ENCODE data around the gene CD80.

Gene CD80

DNA sequence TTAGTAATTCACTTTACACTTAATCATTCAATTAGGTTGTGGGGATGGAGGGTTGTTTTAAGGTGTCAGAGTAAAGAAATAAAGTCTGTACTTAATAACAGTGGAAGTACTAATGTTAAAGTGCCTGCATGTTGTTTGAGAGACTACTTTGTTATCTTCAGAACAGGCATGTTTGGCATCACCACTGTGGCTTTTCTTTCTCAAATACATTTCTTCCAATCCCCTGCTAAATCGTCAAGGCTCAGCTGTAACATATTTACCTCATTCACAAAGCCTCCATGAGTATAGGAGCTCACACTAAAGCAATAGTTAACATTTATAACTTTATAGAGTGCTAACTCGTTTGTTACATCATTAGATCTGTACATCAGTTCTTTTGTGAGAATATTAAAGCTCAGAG, 58.5 kb downstream of the CD80 start:
- intact Hi-C loops (cut with DNase I), result no loop called here
- DNase-seq, result no peak

GRCh38 chr3:119500265-119500664, 59.1 kb downstream of the CD80 start:
- intact Hi-C loops (cut with DNase I), result no loop called here

DNA sequence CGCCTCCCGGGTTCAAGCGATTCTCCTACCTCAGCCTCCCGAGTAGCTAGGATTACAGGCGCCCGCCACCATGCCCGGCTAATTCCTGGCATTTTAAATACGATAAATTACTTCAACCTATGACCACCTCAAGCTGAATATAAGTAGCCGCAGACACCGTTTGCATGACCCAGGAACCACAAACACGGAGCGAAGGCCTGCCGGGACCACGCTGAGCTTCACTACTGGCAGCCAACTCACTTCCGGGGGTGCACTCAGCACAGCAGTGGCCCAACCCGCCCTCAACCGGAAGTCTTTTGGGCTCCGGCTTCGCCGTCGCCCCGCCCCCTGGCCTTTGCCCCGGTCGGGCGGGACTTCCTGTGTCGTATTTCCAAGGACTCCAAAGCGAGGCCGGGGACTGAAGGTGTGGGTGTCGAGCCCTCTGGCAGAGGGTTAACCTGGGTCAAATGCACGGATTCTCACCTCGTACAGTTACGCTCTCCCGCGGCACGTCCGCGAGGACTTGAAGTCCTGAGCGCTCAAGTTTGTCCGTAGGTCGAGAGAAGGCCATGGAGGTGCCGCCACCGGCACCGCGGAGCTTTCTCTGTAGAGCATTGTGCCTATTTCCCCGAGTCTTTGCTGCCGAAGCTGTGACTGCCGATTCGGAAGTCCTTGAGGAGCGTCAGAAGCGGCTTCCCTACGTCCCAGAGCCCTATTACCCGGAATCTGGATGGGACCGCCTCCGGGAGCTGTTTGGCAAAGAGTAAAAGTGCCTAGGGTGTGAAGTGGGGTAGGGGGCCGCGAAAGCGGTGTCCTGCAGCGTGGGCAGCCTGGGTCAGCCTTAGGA, 61.0 kb downstream of the CD80 start, which contains the start of gene TIMMDC1:
TSS of gene TIMMDC1 (plus strand) at position 362 of the 826 bp plus-strand sequence. CDS start at position 549, 187 bp downstream.
- peak; percentile 97 to 100 (median 99) for DNase-seq
- intact Hi-C loops (cut with DNase I), result loop anchor here (1.0 kb wide), 2 partner anchors 35 to 179 kb away; partner anchors contain the start of genes COX17 and TMEM39A

More at GRCh38 chr3:119500265-119500664, 59.1 kb downstream of the CD80 start:
- no peak for DNase-seq

DNA sequence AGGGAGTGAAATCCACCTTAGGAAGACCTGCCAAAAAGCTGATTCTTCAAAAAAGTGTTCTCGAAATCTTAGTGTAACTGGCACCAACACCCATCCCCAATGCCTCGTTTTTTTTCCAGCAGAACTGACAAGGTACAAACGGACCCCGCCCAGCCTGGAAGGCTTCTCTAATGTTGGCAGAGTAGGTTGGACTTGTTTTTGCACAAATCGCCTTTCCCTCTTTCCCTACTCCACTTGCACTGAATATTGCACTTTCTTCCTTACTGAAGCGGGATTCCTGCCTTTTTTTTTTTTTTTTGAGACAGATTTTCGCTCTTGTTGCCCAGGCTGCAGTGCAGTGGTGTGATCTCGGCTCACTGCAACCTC, 61.6 kb downstream of the CD80 start:
- intact Hi-C loops (cut with DNase I), result loop anchor here (1.0 to 2.0 kb wide), 3 partner anchors 29 to 179 kb away; partner anchors contain the start of genes COX17, POGLUT1 and TMEM39A
- DNase-seq, result peak in 5 of 10 donors; percentile 9 to 67 (median 14)

GRCh38 chr3:119494597-119494996, 64.8 kb downstream of the CD80 start:
- DNase-seq, result no peak
- intact Hi-C loops (cut with DNase I), result no loop called here

GRCh38 chr3:119492810-119493209, 66.6 kb downstream of the CD80 start:
- no peak for DNase-seq
- intact Hi-C loops (cut with DNase I), result no loop called here

DNA sequence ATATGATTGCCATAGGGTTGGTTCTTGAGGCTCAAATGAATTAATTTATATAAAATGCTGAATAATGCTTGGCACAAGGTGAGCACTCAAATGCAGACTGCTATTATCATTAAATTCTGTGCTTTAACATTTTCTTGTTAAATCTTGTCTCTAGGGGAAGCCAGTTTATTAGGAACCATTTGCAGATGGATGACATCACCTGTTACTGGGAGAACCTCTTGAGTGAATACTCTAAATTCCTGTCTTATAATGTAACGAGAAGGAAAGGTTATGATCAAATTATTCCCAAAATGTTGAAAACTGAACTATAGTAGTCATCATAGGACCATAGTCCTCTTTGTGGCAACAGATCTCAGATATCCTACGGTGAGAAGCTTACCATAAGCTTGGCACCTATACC, 67.3 kb downstream of the CD80 start:
- DNase-seq, result no peak
- intact Hi-C loops (cut with DNase I), result no loop called here

DNA sequence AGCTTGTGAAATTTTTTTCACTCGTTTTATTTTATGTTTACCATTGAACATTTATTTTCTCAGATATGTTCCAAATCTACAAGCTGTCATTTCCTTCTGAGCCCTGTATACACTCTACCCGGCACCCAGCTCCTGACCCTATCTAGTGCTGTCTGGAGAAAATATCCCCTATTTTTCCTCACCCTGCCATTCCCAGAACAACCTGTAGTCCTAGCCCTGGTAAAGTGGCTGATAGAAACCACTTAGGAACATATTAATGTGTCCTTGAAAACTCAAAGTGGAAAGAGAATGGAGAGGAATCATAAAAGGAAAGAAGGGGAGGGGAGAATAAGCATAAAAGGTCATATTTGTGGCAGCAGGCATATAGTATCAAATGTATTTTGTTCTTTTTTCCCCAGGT, 69.3 kb downstream of the CD80 start:
- intact Hi-C loops (cut with DNase I), result no loop called here
- DNase-seq, result no peak

- no peak for DNase-seq
- intact Hi-C loops (cut with DNase I), result no loop called here
Observed at GRCh38 chr3:119485563-119485962, 73.9 kb downstream of the CD80 start.

GRCh38 chr3:119483101-119483500, 76.3 kb downstream of the CD80 start:
- DNase-seq, result no peak
- intact Hi-C loops (cut with DNase I), result no loop called here

GRCh38 chr3:119481079-119481478, 78.3 kb downstream of the CD80 start:
- intact Hi-C loops (cut with DNase I), result no loop called here

More at GRCh38 chr3:119481079-119481478, 78.3 kb downstream of the CD80 start:
- no peak for DNase-seq

All from posterior cingulate gyrus (tissue), 11 donors.